ENCODE measurements around the gene CLCNKB.

GRCh38 chr1:16051039-16051438 lies 7.5 kb downstream of the CLCNKB start:
- no peak for TF ChIP-seq CTCF (IDR thresholded peaks at IDR 0.05)
- no peak for TF ChIP-seq POLR2A (IDR thresholded peaks at IDR 0.05)

Measured in testis (tissue), 2 donors.